Upper lobe of right lung (tissue), 1 donor: ENCODE results near the gene LRRTM1. TPM values are rescaled to one million over a fixed set of nuclear protein-coding genes. Genes with fewer than 3 reads are reported as not detected.

ENCODE experiments used
- ATAC-seq: fragments of 200-7000 bp; cut with Tn5 transposase; one replicate; pipeline ENCODE4 v1.9.1; 2020; ENCODE audit warnings: mild to moderate bottlenecking, moderate library complexity
- DNase-seq: peaks from one replicate; pipeline ENCODE4 v3.0.0-alpha.2; 2020
- H3K27ac ChIP-seq: fragments of 200-600 bp; one replicate; pipeline ENCODE4 v1.8.0; 2022
- H3K27me3 ChIP-seq: fragments of 200-600 bp; one replicate; pipeline ENCODE4 v1.8.0; 2022; ENCODE audit warnings: mild to moderate bottlenecking
- H3K36me3 ChIP-seq: fragments of 200-600 bp; one replicate; pipeline ENCODE4 v1.8.0; 2022
- H3K4me1 ChIP-seq: fragments of 200-600 bp; one replicate; pipeline ENCODE4 v1.8.0; 2022
- H3K4me3 ChIP-seq: fragments of 200-600 bp; one replicate; pipeline ENCODE4 v1.8.0; 2022; ENCODE audit warnings: mild to moderate bottlenecking
- H3K9me3 ChIP-seq: fragments of 200-600 bp; one replicate; pipeline ENCODE4 v1.8.0; 2022
- CTCF ChIP-seq: fragments of 200-600 bp; IDR thresholded peaks from one replicate; pipeline ENCODE4 v1.8.0; 2022; ENCODE audit warnings: antibody characterized with exemption
- intact Hi-C: fragments of 100-400 bp; cut with DNase I; formaldehyde crosslinking; loops from one replicate; pipeline ENCODE4 v1.11.0; 2022
- long read RNA-seq: library from polyadenylated mRNA; unstranded; transcript quantifications from one replicate; pipeline ENCODE4 v2.0.0, GENCODE V29; 2021
- total RNA-seq: library from RNA; stranded (reverse); fragmentation: NEBNext Ultra II Directional; extraction: Animal tissue kit (Norgen Biotek cat#: 25700); gene quantifications from one replicate; pipeline ENCODE4 v1.2.1, GENCODE V29; 2021
- donor health status: DM: no; HTN: yes; CAD: no; lungs with severe emphysema.

LRRTM1 gene
- total RNA-seq: not detected
- long read RNA-seq: 0 reads

- DNase-seq (peak; percentile 60), ATAC-seq (peak; percentile 58)
- no peak within 1 kb of the TSS for H3K27ac ChIP-seq
- TF ChIP-seq CTCF: no peak
- intact Hi-C loops: no loop called here
- no peaks in the 10 kb centered on the region for H3K9me3 ChIP-seq
- H3K4me1 ChIP-seq: peaks cover 12% of the 10 kb centered on the region
- H3K27me3 ChIP-seq: peaks cover 56% of the 10 kb centered on the region
- no peaks in the 10 kb centered on the region for H3K36me3 ChIP-seq
- peak within 1 kb of the TSS; percentile 12 for H3K4me3 ChIP-seq
These were observed at the start of gene LRRTM1 for GRCh38 chr2:80303909-80304837. Gene LRRTM1, minus strand, starts transcription at chr2:80304752. Its CDS starts 933 bp downstream, at chr2:80303819.

GRCh38 chr2:80351231-80351630, 46.7 kb upstream of the LRRTM1 start:
- DNase-seq (no peak), ATAC-seq (no peak)
- H3K4me1 ChIP-seq: no peaks in the 10 kb centered on the region
- H3K4me3 ChIP-seq: no peak overlapping the region
- no peak for TF ChIP-seq CTCF
- no peaks in the 10 kb centered on the region for H3K27me3 ChIP-seq
- H3K27ac ChIP-seq: no peak overlapping the region
- intact Hi-C loops: no loop called here
- no peaks in the 10 kb centered on the region for H3K9me3 ChIP-seq
- H3K36me3 ChIP-seq: no peaks in the 10 kb centered on the region

- Histone ChIP-seq H3K4me3 (no peak overlapping the region), H3K36me3 (no peaks in the 10 kb centered on the region), H3K9me3 (no peaks in the 10 kb centered on the region), H3K27me3 (no peaks in the 10 kb centered on the region), H3K4me1 (no peaks in the 10 kb centered on the region), H3K27ac (no peak overlapping the region)
- intact Hi-C loops: no loop called here
- DNase-seq: no peak
- no peak for ATAC-seq
- TF ChIP-seq CTCF: no peak
These were observed 44.4 kb upstream of the LRRTM1 start for GRCh38 chr2:80348953-80349352.

GRCh38 chr2:80348078-80348477, 43.5 kb upstream of the LRRTM1 start:
- no peaks in the 10 kb centered on the region for H3K36me3 ChIP-seq
- DNase-seq (no peak), ATAC-seq (no peak)
- no peak for TF ChIP-seq CTCF
- no peak overlapping the region for H3K4me3 ChIP-seq
- no peaks in the 10 kb centered on the region for H3K4me1 ChIP-seq
- intact Hi-C loops: no loop called here
- no peaks in the 10 kb centered on the region for H3K27me3 ChIP-seq
- H3K9me3 ChIP-seq: no peaks in the 10 kb centered on the region
- no peak overlapping the region for H3K27ac ChIP-seq

GRCh38 chr2:80340022-80340421, 35.5 kb upstream of the LRRTM1 start:
- TF ChIP-seq CTCF: no peak
- H3K27ac ChIP-seq: no peak overlapping the region
- H3K27me3 ChIP-seq: no peaks in the 10 kb centered on the region
- no peaks in the 10 kb centered on the region for H3K4me1 ChIP-seq
- no peaks in the 10 kb centered on the region for H3K36me3 ChIP-seq
- intact Hi-C loops: no loop called here
- DNase-seq: no peak
- H3K9me3 ChIP-seq: no peaks in the 10 kb centered on the region
- ATAC-seq: no peak
- no peak overlapping the region for H3K4me3 ChIP-seq
